Measurements from ENCODE around the gene BRINP1.

The BRINP1 gene

DNA sequence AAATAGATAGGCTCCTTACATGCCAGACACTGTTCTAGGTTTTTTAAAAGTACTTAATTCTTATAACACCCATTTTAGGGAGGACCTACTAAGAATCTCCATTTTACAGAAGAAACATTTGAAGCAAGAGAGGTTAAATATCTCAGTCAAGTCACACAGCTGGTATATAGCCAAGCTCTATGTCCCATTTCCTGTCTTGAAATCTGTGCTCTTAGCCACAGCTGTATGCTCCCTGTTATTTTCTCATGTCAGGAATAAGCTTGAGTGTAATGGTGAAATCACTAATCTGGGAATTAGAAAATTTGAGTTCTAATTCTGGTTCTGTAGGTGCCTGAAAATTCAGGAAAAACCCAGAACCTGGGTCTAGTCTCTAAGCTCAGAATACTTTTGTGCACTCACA, 208.7 kb downstream of the BRINP1 start:
- TF ChIP-seq CTCF (conservative IDR thresholded peaks at IDR 0.05), result no peak
- H3K27ac ChIP-seq, result no peak overlapping the region

GRCh38 chr9:119159386-119159785, 209.8 kb downstream of the BRINP1 start:
- no peak for TF ChIP-seq CTCF (conservative IDR thresholded peaks at IDR 0.05)
- no peak overlapping the region for H3K27ac ChIP-seq

- TF ChIP-seq CTCF (conservative IDR thresholded peaks at IDR 0.05), result no peak
- H3K27ac ChIP-seq, result no peak overlapping the region
Measured at GRCh38 chr9:119157196-119157595, 212.0 kb downstream of the BRINP1 start.

GRCh38 chr9:119156354-119156753, 212.9 kb downstream of the BRINP1 start:
- no peak for TF ChIP-seq CTCF (conservative IDR thresholded peaks at IDR 0.05)
- H3K27ac ChIP-seq, result no peak overlapping the region

DNA sequence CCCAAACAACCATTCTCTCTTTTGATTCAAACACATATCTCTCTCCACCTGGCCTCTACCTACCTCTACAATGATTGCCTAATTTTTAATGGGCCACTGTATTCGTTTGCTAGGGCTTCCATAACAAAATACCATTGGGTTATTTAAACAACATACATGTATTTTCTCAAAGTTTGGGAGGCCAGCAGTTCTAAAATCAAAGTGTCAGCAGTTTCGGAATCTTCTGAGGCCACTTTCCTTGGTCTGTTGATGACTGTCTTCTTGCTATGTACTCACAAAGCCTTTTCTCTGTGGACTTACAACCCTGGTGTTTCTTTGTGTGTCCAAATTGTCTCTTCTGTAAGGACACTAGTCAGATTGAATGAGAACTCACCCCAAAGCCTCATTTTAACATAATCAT, 214.7 kb downstream of the BRINP1 start:
- TF ChIP-seq CTCF (conservative IDR thresholded peaks at IDR 0.05), result no peak
- H3K27ac ChIP-seq, result no peak overlapping the region

DNA sequence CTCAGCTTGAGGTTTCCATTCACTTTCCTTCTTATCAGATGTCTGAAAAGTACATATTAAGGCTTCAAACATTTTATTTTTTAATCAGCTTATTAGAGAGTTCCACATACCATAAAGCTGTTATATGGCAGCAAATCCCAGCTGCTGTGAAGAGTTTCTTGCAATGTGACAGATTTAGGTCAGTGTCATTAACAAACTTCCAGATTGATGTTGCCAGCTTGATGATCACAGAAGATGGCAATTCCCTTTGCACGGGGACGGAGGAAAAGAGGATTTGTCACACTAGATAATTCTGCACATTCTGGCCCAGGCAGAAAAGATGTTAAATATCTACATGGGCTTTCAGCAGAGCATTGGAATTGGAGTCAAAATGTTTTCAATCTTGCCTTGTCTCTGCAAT, 215.8 kb downstream of the BRINP1 start:
- TF ChIP-seq CTCF (conservative IDR thresholded peaks at IDR 0.05), result no peak
- no peak overlapping the region for H3K27ac ChIP-seq

DNA sequence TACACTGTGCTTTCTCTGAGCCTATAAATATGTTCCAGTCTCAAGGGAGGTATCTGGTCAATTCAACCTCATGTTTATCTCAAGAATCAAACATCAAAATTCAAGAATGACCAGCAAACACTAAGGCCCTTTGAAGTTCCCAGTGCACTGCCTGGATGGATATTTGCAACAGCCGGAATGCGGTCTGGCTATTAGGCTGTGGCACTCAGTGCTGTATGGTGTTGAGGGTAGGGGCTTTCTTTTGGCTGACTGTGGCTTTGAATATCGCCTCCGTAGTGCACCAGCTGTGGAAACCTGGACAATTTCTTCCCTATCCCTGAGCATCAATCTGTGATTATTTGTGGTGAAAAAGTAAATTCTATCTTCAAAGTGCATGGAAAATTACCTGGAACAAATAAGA, 220.4 kb downstream of the BRINP1 start:
- H3K27ac ChIP-seq, result no peak overlapping the region
- TF ChIP-seq CTCF (conservative IDR thresholded peaks at IDR 0.05), result no peak

DNA sequence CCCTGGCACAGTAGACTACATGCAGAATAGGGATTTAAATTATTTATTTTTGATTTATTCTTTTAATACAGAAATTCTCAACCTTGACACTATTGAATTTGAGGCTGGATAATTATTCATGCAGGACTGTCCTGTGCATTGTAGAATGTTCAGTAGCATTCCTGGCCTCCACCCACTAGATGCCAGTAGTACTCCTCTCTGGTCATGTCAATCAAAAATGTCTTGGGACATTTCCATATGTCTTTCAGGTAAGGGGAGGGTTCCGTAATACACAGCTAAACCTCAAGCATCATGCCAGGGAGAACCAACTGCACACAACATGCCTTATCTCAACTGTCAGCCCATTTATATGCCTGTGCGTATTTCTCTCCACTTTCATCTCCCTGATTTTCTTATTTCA, 231.8 kb downstream of the BRINP1 start:
- H3K27ac ChIP-seq, result no peak overlapping the region
- 0 out of 2 replicates have a peak, but pooled peaks have one; percentile 23 for TF ChIP-seq CTCF (conservative IDR thresholded peaks at IDR 0.05)
